Lung microvascular endothelial cell (primary cell): ENCODE data around the gene ANKLE1. TPM values are rescaled to one million over a fixed set of nuclear protein-coding genes. Genes with fewer than 3 reads are reported as not detected.

Experiments
- DNase-seq, 2 donors: peaks; one replicate each; pipeline versions ENCODE4 v3.0.0 to v3.0.0-alpha.2; 2010; ENCODE audit warnings: low read depth in 2 of 2
- total RNA-seq: library from RNA; depleted of rRNA; stranded (reverse); fragments of >200 nt; gene quantifications from 2 replicates; pipeline ENCODE4 v1.2.1, GENCODE V29; 2014

Gene ANKLE1, protein sequence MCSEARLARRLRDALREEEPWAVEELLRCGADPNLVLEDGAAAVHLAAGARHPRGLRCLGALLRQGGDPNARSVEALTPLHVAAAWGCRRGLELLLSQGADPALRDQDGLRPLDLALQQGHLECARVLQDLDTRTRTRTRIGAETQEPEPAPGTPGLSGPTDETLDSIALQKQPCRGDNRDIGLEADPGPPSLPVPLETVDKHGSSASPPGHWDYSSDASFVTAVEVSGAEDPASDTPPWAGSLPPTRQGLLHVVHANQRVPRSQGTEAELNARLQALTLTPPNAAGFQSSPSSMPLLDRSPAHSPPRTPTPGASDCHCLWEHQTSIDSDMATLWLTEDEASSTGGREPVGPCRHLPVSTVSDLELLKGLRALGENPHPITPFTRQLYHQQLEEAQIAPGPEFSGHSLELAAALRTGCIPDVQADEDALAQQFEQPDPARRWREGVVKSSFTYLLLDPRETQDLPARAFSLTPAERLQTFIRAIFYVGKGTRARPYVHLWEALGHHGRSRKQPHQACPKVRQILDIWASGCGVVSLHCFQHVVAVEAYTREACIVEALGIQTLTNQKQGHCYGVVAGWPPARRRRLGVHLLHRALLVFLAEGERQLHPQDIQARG
- 0.20 and 0.44 TPM in 2 replicates for total RNA-seq

GRCh38 chr19:17281391-17282304 lies at the start of gene ANKLE1:
ANKLE1 (plus strand) TSS chr19:17281901; CDS start chr19:17281921, 20 bp downstream.
- peak in 1 of 2 donors; percentile 48 for DNase-seq

GRCh38 chr19:17232258-17232657 lies 49.4 kb upstream of the ANKLE1 start:
- no peak for DNase-seq

DNA sequence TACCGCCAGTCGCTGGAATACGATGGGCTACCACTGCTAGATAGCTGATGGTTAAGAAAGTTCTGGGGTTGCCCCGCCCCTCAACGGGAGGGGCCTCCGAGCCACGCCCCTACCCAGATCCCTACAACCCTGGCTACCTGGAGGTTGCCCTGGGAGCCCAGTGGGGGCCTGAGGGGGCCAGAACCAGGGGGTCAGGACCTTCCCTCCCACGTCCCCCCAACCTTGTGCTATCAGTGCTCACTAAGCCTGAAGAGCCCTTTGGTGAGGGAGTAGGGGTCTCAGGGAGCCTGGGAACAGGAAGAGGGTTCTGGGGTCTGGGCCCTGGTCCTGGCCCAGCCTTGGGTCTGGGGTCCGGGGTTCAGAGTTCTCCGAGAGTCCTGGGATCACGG lies 46.8 kb upstream of the ANKLE1 start:
- peak; percentile 35 to 52 for DNase-seq

GRCh38 chr19:17235300-17235970 lies 46.3 kb upstream of the ANKLE1 start:
- peak; percentile 84 to 91 for DNase-seq

DNA sequence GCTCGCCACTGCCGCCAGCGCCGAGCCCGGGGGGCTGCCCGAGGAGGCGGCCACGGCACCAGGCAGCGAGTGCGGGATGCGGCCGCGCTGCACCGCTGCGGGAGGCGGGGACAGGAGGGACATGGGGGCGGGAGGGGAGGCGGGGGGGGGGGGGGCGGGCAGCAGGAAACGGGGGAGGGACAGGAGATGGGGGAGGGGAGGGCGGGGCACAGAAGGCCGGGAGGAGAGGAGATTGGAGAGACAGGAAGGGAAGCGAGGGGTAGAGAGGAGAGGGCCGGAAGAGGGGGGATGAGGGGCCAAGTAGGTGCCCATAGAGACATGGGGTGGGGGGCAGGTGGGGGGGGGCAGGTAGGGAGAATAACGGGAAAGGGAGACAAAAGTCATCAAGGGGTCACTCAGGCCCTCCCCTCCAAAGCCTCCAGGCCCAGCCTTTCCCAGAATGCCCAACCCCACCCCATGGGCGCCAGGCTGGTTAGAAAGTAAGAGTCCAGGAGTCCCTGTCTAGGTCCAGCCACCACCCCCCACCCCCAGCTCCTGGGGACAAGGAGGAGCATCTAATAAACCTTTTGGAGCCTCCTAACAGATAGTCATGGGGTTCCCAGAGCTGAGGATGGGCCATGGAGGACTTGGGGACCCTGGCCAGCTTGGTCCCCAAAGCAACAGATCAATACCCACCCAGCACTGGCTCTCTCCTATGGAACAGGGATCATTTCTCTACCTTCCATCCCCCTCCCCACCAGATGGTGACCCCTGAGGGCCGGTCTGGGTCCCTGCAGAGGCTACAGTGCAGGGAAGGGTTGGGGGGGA lies 45.5 kb upstream of the ANKLE1 start:
- peak in 1 of 2 donors; percentile 71 for DNase-seq

DNA sequence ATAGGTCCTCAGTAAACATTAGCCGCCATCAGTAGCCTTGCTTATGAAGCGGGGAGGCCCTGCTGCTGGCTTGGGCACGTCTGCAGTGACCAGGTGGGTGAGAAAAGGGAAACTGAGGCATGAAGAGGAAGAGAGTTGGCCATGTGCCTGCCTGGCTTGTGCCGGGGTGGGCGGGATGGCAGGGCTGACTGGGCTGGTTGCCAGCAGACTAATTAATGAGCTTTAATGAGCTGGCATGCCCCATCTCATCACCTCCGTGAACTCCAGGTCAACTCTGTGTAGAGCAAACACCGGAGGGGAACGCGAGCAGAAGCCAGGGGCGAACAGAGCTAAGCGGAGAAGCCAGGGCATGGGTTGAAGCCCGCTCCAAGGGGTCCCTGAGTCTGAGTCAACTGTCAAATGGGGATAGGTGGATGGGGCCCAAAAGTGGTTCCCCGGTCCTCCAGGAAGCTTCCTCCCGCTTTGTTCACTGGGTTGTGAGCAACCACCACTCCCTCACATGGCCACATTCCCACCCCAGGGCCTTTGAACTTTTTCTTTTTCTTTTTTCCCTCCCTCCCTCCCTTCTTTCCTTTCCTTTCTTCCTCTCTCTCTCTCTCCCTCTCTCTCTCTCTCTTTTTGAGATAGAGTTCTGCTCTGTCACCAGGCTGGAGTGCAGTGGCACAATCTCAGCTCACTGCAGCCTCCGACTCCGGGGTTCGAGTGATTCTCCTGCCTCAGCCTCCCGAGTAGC lies 44.7 kb upstream of the ANKLE1 start:
- no peak for DNase-seq

DNA sequence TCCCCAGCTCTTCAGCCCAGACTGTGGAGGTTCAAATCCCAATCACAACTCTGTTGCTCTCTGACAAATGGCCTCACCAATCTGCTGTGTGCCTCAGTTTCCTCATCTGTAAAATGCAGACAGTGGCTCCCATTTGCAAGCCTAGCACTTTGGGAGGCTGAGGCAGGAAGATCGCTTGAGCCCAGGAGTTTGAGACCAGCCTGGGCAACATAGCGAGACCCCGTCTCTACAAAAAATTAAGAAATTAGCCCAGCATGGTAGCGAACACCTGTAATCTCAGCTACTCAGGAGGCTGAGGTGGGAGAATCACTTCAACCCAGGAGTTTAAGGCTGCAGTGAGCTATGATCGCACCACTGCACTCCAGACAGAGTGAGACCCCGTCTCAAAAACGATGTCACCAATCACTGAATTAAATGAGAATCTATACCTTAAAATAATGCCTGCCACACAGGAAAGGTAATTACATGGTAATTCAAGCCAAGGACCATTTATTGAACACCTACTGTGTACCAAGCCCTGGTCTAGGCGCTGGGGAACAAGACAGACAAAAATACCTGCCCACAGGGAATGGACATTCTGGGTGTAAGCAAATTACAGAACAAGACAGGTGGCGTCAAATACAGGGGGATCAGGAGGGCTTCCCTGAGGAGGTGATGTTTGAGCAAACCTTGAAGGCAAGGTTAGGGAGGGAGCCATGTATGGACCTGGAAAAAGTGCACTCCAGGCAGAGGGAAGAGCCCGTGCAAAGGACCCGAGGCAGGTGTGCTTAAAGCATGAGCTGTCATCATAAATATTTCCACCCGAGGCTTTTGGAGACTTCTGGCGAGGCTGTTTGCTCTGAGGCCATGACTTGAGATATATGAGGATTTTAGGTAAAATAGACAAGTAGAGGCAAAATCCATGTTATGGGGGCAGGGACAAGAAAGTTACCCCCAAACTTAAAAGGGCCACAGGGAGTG lies 43.7 kb upstream of the ANKLE1 start:
- no peak for DNase-seq

DNA sequence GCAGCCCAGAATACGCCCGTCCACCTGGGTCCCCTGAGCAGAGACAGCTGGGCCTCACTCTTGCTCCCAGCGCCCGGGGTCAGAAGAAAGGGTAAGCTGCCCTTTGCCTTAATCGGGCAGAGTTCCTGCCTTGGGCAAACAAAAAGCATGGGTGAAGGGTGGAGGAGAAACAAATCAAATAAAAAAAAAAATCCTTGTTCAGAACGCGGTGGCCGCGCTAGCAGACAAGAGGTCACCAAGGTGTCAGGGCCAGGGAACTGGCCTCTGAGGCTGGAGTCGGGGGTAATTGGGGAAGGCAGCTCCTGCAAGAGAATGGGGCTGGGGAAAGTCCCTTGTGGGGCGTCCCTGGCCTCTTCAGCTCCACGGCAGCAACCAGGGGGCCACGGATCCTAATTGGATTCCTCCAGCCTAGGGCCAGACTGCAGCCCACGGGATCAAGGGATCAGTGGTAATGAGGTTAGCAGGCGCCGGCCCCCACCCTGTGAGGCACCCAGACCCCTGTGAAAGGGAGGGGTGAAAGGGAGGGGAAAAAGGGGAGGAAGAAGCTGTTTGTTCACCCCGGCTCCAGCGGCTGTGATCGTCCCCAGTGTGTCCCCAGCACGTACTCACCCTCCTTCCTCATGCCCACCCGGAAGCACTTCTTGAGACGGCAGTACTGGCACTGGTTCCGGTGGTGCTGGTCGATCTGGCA lies 41.5 kb upstream of the ANKLE1 start:
- DNase-seq = no peak

DNA sequence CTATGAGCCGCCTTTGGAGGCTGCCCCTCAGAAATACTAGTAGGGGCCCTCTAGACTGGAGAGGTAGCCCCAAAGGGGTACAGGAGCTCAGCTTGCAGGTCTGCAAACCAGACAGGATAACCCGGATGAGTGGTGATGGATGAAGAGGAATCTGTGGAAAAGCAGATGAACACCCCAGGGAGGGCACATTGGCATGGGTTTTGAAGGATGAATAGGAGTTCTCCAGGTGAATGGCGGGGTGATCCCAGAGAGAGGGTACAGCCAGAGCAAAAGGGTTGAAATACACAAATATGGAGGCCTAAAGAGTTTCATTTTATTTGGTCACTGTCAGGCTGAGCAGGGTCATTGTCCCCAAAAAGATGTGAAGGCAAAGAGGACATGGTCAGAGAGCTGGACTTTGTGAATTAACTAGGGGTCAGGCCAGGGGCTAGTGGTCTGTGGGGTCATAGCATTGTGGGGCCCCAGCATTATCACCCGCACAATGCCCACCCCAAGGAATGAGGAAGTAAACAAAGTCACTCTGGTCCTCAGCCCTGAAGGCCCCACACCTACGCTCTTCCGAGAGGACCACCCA lies 40.8 kb upstream of the ANKLE1 start:
- no peak for DNase-seq

- DNase-seq = no peak
These were observed 39.1 kb upstream of the ANKLE1 start for GRCh38 chr19:17242431-17243208.

GRCh38 chr19:17243211-17243829 lies 38.4 kb upstream of the ANKLE1 start:
- no peak for DNase-seq

DNA sequence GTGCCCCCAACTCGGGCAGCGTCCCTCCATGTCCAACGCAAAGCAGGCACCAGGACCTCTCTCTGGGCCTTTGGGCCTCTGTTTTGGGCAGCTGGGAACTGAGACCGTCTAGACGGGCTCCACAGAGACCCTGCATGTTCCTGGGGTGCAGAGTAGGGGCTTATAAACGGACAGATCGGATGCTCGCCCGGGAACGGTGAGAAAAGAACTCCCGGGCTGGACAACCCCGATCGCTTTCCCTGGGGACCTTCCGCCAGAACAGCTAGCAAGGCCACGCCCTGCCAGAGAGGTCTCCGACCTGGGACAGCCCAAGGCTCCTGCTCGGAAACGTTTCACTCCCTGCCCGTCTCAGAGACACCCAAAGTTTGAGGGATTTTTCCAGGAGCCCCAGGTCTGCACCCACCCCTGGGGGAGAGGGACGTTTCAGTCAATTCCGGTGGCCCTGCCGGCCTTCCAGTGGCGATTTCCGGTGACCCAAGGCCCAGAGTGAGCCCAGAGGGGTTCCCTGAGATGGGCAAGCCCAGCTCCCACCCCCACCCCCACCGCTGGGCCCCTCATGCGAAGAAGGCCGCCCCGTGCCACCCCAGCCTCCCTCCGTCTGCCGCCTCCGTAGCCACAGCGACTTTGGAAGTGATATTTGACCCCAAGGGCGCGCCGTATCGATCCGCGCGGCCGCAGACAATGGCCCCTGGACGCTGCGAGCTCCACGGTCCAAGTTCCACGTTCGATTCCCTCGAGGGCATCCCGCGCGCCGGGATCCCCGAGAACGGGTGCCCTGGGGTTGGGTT lies 37.7 kb upstream of the ANKLE1 start:
- DNase-seq = peak in 1 of 2 donors; percentile 29

DNA sequence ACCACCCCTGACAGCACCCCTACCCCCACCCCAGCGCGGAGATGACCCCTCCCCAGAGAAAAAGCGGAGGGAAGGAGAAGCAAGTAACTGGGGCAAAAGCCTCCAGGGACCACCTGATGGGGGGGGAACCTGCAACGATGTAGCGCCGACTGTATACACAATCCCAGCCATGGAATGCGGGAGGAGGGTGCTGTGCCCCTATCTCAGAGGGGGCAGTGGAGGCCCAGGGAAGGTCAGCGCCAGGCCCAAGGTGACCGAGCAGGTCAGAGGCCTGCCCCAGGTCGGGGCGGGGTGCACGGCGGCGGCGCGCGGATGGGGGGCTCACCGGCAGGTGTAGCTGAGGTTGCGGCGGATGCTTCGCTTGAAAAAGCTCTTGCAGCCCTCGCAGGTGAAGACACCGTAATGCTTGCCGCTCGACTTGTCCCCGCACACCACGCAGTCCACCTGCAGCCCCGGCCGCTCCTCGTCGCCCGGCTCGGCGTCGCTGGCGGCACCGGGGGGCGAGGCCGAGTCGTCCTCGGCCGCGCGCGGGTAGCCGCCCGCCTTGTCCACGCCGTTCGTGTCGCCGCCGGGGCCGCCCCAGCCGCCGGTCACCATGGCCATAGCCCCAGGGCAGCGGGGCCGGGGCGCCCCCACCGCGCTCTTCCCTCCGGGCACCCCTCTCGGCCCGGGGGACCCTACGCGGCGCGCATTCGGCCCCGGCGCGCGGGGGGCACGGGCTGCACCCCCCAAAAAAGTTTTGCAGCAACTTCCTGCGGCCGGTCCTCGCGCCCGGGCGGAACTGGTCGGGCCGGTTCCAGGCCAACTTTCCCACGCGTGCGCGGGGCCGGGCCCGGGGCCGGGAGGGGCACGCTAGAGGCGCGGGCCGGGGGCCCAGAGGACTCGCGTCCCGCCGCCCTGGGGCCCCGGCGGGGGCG lies 36.8 kb upstream of the ANKLE1 start:
- DNase-seq = no peak

GRCh38 chr19:17245535-17245984 lies 36.1 kb upstream of the ANKLE1 start, which contains the start of gene NR2F6:
NR2F6 (minus strand) TSS chr19:17245919; CDS start chr19:17245220, 699 bp downstream.
- no peak for DNase-seq
